HL-60 (cell line): ENCODE results near the gene VAMP2.
A peak's percentile ranks its signal among the peaks of the same experiment; 100 is the strongest.

Experiments
- POLR2AphosphoS5 ChIP-seq: IDR thresholded peaks from 2 replicates; pipeline ENCODE4 v1.6.1; 2012; ENCODE audit warnings: low read depth
- SPI1 ChIP-seq: IDR thresholded peaks from 2 replicates; pipeline ENCODE4 v1.6.1; 2012; ENCODE audit warnings: low read depth, mild to moderate bottlenecking, borderline replicate concordance
- TF ChIP-seq, protein P1 (sequence below): IDR thresholded peaks from one replicate; pipeline ENCODE4 v1.5.1; 2011; ENCODE audit warnings: low read length, control low read depth, inconsistent platforms; ENCODE audit not compliant: insufficient read depth
- TF ChIP-seq, protein P2 (sequence below): IDR thresholded peaks from 2 replicates; pipeline ENCODE4 v1.6.1; 2012; ENCODE audit warnings: low read depth; ENCODE audit not compliant: insufficient replicate concordance

DNA sequence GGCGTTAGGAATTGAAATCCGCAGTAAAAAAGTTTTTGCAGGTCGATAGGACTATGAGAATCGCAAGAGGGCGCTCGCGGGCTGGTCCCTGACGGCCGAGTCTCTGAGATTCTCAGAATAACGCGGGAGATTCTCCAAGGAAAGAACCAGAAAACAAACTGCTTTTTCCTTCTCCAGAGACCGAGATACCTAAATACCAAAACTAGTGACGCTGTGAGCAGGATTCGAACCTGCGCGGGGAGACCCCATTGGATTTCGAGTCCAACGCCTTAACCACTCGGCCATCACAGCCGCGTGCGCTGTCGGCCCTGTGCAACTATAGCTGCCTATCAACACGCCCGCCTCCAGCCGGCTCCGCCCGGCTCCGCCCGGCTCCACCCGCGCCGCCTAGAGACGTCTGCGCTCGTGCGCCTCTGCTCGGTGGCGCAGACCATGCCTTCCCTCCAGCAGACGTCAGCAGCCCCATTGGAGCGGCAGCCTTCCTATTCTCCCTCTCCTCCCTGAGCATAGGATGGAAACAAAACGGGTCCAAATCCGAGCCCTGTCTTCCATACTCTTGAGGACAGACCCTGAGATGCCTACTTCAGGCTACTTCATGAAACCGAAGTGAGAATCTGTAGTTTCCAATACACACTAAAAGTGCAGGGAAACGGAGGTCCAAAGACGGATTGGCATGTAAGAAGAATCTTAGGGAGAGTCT is 23.9 kb downstream of the VAMP2 start:
- TF ChIP-seq, protein P1, sequence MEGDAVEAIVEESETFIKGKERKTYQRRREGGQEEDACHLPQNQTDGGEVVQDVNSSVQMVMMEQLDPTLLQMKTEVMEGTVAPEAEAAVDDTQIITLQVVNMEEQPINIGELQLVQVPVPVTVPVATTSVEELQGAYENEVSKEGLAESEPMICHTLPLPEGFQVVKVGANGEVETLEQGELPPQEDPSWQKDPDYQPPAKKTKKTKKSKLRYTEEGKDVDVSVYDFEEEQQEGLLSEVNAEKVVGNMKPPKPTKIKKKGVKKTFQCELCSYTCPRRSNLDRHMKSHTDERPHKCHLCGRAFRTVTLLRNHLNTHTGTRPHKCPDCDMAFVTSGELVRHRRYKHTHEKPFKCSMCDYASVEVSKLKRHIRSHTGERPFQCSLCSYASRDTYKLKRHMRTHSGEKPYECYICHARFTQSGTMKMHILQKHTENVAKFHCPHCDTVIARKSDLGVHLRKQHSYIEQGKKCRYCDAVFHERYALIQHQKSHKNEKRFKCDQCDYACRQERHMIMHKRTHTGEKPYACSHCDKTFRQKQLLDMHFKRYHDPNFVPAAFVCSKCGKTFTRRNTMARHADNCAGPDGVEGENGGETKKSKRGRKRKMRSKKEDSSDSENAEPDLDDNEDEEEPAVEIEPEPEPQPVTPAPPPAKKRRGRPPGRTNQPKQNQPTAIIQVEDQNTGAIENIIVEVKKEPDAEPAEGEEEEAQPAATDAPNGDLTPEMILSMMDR, result peak; percentile 40
- TF ChIP-seq POLR2AphosphoS5 (no peak), SPI1 (no peak)
- TF ChIP-seq, protein P2, sequence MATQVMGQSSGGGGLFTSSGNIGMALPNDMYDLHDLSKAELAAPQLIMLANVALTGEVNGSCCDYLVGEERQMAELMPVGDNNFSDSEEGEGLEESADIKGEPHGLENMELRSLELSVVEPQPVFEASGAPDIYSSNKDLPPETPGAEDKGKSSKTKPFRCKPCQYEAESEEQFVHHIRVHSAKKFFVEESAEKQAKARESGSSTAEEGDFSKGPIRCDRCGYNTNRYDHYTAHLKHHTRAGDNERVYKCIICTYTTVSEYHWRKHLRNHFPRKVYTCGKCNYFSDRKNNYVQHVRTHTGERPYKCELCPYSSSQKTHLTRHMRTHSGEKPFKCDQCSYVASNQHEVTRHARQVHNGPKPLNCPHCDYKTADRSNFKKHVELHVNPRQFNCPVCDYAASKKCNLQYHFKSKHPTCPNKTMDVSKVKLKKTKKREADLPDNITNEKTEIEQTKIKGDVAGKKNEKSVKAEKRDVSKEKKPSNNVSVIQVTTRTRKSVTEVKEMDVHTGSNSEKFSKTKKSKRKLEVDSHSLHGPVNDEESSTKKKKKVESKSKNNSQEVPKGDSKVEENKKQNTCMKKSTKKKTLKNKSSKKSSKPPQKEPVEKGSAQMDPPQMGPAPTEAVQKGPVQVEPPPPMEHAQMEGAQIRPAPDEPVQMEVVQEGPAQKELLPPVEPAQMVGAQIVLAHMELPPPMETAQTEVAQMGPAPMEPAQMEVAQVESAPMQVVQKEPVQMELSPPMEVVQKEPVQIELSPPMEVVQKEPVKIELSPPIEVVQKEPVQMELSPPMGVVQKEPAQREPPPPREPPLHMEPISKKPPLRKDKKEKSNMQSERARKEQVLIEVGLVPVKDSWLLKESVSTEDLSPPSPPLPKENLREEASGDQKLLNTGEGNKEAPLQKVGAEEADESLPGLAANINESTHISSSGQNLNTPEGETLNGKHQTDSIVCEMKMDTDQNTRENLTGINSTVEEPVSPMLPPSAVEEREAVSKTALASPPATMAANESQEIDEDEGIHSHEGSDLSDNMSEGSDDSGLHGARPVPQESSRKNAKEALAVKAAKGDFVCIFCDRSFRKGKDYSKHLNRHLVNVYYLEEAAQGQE, result no peak
